Endothelial cell of umbilical vein (primary cell): ENCODE measurements around the gene TUBG2. TPM values are rescaled to one million over a fixed set of nuclear protein-coding genes. Genes with fewer than 3 reads are reported as not detected.

Source experiments
- BruUV-seq: library from RNA; stranded (reverse); fragments of 400-500 nt; replicated peaks from 2 replicates; lab custom pipeline; 2021; lab: Mats Ljungman, UMichigan
- CTCF ChIA-PET: fragments of 300-600, 350-600 bp; sonication (Branson Sonifier 250); formaldehyde crosslinking; loops from one replicate; lab custom pipeline; 2021; ENCODE audit warnings: antibody characterized with exemption, inconsistent platforms; lab: Charles Lee
- POLR2A ChIA-PET: fragments of 300-600, 350-600 bp; sonication (Branson Sonifier 250); formaldehyde crosslinking; loops from one replicate; lab custom pipeline; 2021; ENCODE audit warnings: antibody characterized with exemption, inconsistent platforms; lab: Charles Lee
- DNase-seq: peaks from one replicate; pipeline ENCODE4 v3.0.0-alpha.2; 2011; ENCODE audit warnings: low read depth, low spot score
- FAIRE-seq: peaks from 2 replicates; lab custom pipeline; 2011; peaks lifted over from hg19 to GRCh38; lab: Jason Lieb, UNC
- H2AFZ ChIP-seq: 2 replicates; pipeline ENCODE4 v1.6.0; 2012; ENCODE audit warnings: low read depth, low read length, control low read depth, inconsistent platforms
- H3K27ac ChIP-seq: 2 replicates; pipeline ENCODE4 v1.5.1; 2011; ENCODE audit warnings: low read depth, mild to moderate bottlenecking, control low read depth, low read length, moderate library complexity; ENCODE audit not compliant: insufficient read depth
- H3K27me3 ChIP-seq, 2 experiments: 2 replicates each; pipeline versions ENCODE4 v1.6.0 to v1.6.1; 2011; ENCODE audit warnings: low read length in 2 of 2, mixed read lengths in 1 of 2; ENCODE audit not compliant: control insufficient read depth in 2 of 2, insufficient read depth in 2 of 2
- H3K36me3 ChIP-seq, 2 experiments: 2 replicates in 1 of 2; 3 replicates in 1 of 2; pipeline ENCODE4 v1.5.1; 2011; ENCODE audit warnings: low read length in 2 of 2, mild to moderate bottlenecking in 1 of 2, moderate library complexity in 1 of 2; ENCODE audit not compliant: control insufficient read depth in 2 of 2, insufficient read depth in 2 of 2; ENCODE audit errors: extremely low read depth in 1 of 2
- H3K4me1 ChIP-seq: 3 replicates; pipeline ENCODE4 v1.5.1; 2011; ENCODE audit warnings: mild to moderate bottlenecking, low read length; ENCODE audit not compliant: control insufficient read depth, insufficient read depth; ENCODE audit errors: extremely low read depth
- H3K4me2 ChIP-seq: 2 replicates; pipeline ENCODE4 v1.6.1; 2011; ENCODE audit warnings: low read length, control low read depth, mixed read lengths; ENCODE audit not compliant: insufficient read depth
- H3K4me3 ChIP-seq, 3 experiments: fragments of 200-600 bp in 1 of 3; sonication (generic), shearing (Covaris generic) in 1 of 3; replicated peaks in 1 of 3; 2 replicates each; pipeline ENCODE4 v1.5.1; 2011 to 2016; ENCODE audit warnings: control low read depth in 3 of 3, low read length in 3 of 3, mild to moderate bottlenecking in 2 of 3, inconsistent platforms in 1 of 3, low read depth in 1 of 3, moderate library complexity in 1 of 3; ENCODE audit not compliant: insufficient read depth in 1 of 3
- H3K79me2 ChIP-seq: 2 replicates; pipeline ENCODE4 v1.6.0; 2012; ENCODE audit warnings: low read length, inconsistent platforms; ENCODE audit not compliant: control insufficient read depth, insufficient read depth
- H3K9ac ChIP-seq: replicated peaks from 2 replicates; pipeline ENCODE3; 2011; ENCODE audit warnings: low read length, control low read depth; ENCODE audit not compliant: insufficient read depth; ENCODE audit errors: extremely low read depth
- H3K9me1 ChIP-seq: replicated peaks from 3 replicates; pipeline ENCODE4 v1.6.0; 2011; ENCODE audit warnings: mild to moderate bottlenecking, low read length; ENCODE audit not compliant: control insufficient read depth, insufficient read depth; ENCODE audit errors: extremely low read depth
- H3K9me3 ChIP-seq: replicated peaks from 2 replicates; pipeline ENCODE4 v1.5.1; 2012; ENCODE audit warnings: low read length, inconsistent platforms; ENCODE audit not compliant: control insufficient read depth, insufficient read depth
- H4K20me1 ChIP-seq: replicated peaks from 2 replicates; pipeline ENCODE3; 2011; ENCODE audit warnings: mild to moderate bottlenecking, low read length; ENCODE audit not compliant: control insufficient read depth, insufficient read depth; ENCODE audit errors: extremely low read depth
- EZH2 ChIP-seq: IDR thresholded peaks from 2 replicates; pipeline ENCODE4 v1.6.1; 2012; ENCODE audit warnings: borderline replicate concordance, low read depth, mild to moderate bottlenecking, moderate library complexity, low read length, inconsistent platforms; ENCODE audit not compliant: severe bottlenecking
- FOS ChIP-seq: IDR thresholded peaks from 2 replicates; pipeline ENCODE4 v1.6.1; 2011; ENCODE audit warnings: mild to moderate bottlenecking, low read length, moderate library complexity, borderline replicate concordance; ENCODE audit not compliant: insufficient read depth
- GATA2 ChIP-seq: IDR thresholded peaks from 2 replicates; pipeline ENCODE4 v1.7.0; 2011; ENCODE audit warnings: low read depth, mild to moderate bottlenecking, moderate library complexity, mixed read lengths, low read length; ENCODE audit not compliant: insufficient read length, insufficient read depth
- JUN ChIP-seq: IDR thresholded peaks from 2 replicates; pipeline ENCODE4 v1.6.1; 2011; ENCODE audit warnings: borderline replicate concordance, low read depth; ENCODE audit not compliant: insufficient read length, insufficient read depth
- MYC ChIP-seq: IDR thresholded peaks from one replicate; pipeline ENCODE4 v1.6.1; 2011; ENCODE audit warnings: mild to moderate bottlenecking, low read depth, low read length
- POLR2A ChIP-seq: IDR thresholded peaks from 2 replicates; pipeline ENCODE4 v1.6.1; 2012; ENCODE audit warnings: low read depth, mild to moderate bottlenecking, control low read depth, low read length
- POLR2AphosphoS5 ChIP-seq: IDR thresholded peaks from 2 replicates; pipeline ENCODE4 v1.6.1; 2012; ENCODE audit warnings: low read depth, mild to moderate bottlenecking, control low read depth, low read length, moderate library complexity; ENCODE audit not compliant: insufficient read depth
- dilution Hi-C: fragments of 300-500 bp; cut with MboI; formaldehyde crosslinking; loops from one replicate; pipeline ENCODE4 v1.15.0; 2019; ENCODE audit warnings: low sequenced_read_pairs; ENCODE audit not compliant: extremely low pct_ligation_motif_present
- intact Hi-C: fragments of 100-400 bp; cut with micrococcal nuclease; formaldehyde crosslinking; loops from one replicate; pipeline ENCODE4 v1.10.0; 2022
- polyA plus RNA-seq, 4 experiments: library from polyadenylated mRNA; depleted of rRNA in 3 of 4; stranded (reverse) in 3 of 4; unstranded in 1 of 4; fragments of >200 nt; gene quantifications; 2 replicates each; pipeline versions ENCODE4 v1.2.1 to v1.2.3, GENCODE V29; 2011 to 2012; ENCODE audit warnings: missing spikeins in 1 of 4
- total RNA-seq: library from RNA; stranded (reverse); gene quantifications from 2 replicates; pipeline ENCODE4 v1.2.3, GENCODE V29; 2021
- TF ChIP-seq, protein P1 (sequence below): IDR thresholded peaks from 2 replicates; pipeline ENCODE4 v1.6.1; 2011; ENCODE audit not compliant: insufficient read depth, insufficient read length
- TF ChIP-seq, protein P2 (sequence below), 2 donors: IDR thresholded peaks; 1 replicate in 1 of 2; 2 replicates in 1 of 2; pipeline ENCODE4 v1.5.1; 2011; ENCODE audit warnings: low read length in 2 of 2, mild to moderate bottlenecking in 2 of 2, moderate library complexity in 2 of 2, control low read depth in 1 of 2, inconsistent platforms in 1 of 2, low read depth in 1 of 2; ENCODE audit not compliant: insufficient read depth in 1 of 2; ENCODE audit errors: extremely low read depth in 1 of 2

TUBG2 gene
- total and polyA plus RNA-seq, 2 donors (not counting 3 experiments of a cell fraction or from before 2014, with no cell fraction given): 13.2 to 17.7 TPM

DNA sequence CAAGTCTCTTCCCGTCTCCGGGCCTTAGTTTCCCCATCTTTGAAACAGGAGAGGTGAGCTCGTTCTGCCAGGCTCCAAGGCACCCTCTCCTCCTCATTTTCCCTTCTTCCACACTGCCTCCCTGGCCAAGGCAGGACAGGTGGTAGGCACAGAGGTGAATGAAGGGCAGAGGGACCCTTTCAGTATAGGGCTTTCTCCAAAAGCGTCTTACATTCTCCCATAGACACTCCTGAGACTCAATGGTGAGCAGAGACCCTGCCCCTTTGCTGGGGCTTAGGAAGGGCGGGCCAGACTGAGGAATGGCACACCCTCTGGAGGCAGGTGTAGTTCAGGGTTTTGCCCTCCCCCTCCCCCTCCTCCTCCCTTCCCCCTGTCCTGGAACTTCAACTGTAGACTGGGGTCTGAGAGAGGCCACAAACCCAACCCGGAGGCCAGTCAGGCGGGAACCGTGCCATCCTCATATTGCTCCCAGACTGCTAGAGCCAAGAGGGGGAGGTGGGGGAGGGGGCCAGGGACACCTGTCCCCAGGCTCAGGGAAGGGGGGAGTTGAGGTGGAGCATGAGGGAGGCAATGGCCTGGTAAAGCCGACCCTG is 15.8 kb downstream of the TUBG2 start:
- Histone ChIP-seq H3K79me2 (no peaks in the 10 kb centered on the region), H2AFZ (no peak overlapping the region), H3K4me3 (peak overlapping the region in 1 of 3 experiments; percentile 87), H3K4me2 (no peak overlapping the region), H3K27ac (no peak overlapping the region), H3K36me3 (peaks cover 3 to 15% of the 10 kb centered on the region in 2 experiments), H3K4me1 (peaks cover 27% of the 10 kb centered on the region), H3K27me3 (no peaks in the 10 kb centered on the region), H4K20me1 (no peaks in the 10 kb centered on the region), H3K9me1 (no peaks in the 10 kb centered on the region), H3K9ac (no peak overlapping the region), H3K9me3 (no peaks in the 10 kb centered on the region)
- TF ChIP-seq, protein P1, sequence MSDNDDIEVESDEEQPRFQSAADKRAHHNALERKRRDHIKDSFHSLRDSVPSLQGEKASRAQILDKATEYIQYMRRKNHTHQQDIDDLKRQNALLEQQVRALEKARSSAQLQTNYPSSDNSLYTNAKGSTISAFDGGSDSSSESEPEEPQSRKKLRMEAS: no peak
- TF ChIP-seq, protein P2, sequence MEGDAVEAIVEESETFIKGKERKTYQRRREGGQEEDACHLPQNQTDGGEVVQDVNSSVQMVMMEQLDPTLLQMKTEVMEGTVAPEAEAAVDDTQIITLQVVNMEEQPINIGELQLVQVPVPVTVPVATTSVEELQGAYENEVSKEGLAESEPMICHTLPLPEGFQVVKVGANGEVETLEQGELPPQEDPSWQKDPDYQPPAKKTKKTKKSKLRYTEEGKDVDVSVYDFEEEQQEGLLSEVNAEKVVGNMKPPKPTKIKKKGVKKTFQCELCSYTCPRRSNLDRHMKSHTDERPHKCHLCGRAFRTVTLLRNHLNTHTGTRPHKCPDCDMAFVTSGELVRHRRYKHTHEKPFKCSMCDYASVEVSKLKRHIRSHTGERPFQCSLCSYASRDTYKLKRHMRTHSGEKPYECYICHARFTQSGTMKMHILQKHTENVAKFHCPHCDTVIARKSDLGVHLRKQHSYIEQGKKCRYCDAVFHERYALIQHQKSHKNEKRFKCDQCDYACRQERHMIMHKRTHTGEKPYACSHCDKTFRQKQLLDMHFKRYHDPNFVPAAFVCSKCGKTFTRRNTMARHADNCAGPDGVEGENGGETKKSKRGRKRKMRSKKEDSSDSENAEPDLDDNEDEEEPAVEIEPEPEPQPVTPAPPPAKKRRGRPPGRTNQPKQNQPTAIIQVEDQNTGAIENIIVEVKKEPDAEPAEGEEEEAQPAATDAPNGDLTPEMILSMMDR (IDR thresholded peaks at IDR 0.05; ENCODE audit: extremely low read depth in 1 of 2, insufficient read depth in 1 of 2, low read depth in 1 of 2, low read length in 2 of 2): no peak
- TF ChIP-seq POLR2A (no peak), FOS (no peak), JUN (no peak), POLR2AphosphoS5 (no peak), GATA2 (no peak), EZH2 (no peak), MYC (no peak)
- no TSS peak for BruUV-seq
- ChIA-PET POLR2A (no interaction called here), CTCF (interaction anchor here (0.8 to 8.3 kb wide), 8 partner anchors 8 to 99 kb away, joined by 3 to 109 read pairs (median 9); partner anchors contain the start of genes CNTNAP1, PSMC3IP, RETREG3 and TUBG1)
- no peak for FAIRE-seq
- intact Hi-C loops (loop anchor here (5.0 kb wide), 2 partner anchors 107 to 353 kb away; partner anchors contain the start of gene WNK4), dilution Hi-C loops (no loop called here)
- no peak for DNase-seq
